SK-N-SH treated with all-trans-retinoic acid at 6 μM for 48 hours (cell line): Measurements from ENCODE around the gene RELL2.

Experiments
- ARNTL ChIP-seq: fragments of 450-650 bp; formaldehyde crosslinking; IDR thresholded peaks from 2 replicates; pipeline ENCODE4 v1.5.0; 2020; ENCODE audit warnings: low read depth, mild to moderate bottlenecking, moderate library complexity, borderline replicate concordance
- BACH2 ChIP-seq: fragments of 250-450 bp; sonication (Bioruptor Pico); IDR thresholded peaks from 2 replicates; pipeline ENCODE4 v1.9.0; 2021; ENCODE audit warnings: mild to moderate bottlenecking, borderline replicate concordance
- CREB5 ChIP-seq: fragments of 250-450 bp; sonication (Bioruptor Pico); IDR thresholded peaks from 2 replicates; pipeline ENCODE4 v1.5.1; 2020; ENCODE audit warnings: low read depth, mild to moderate bottlenecking, moderate library complexity
- CSDC2 ChIP-seq: fragments of 250-450 bp; sonication (Bioruptor Pico); IDR thresholded peaks from 2 replicates; pipeline ENCODE4 v1.5.0; 2020; ENCODE audit warnings: mild to moderate bottlenecking, moderate library complexity
- CSRNP3 ChIP-seq: fragments of 250-450 bp; sonication (Bioruptor Pico); IDR thresholded peaks from 2 replicates; pipeline ENCODE4 v1.5.1; 2021; ENCODE audit warnings: mild to moderate bottlenecking, moderate library complexity
- ESRRG ChIP-seq: fragments of 250-450 bp; sonication (Bioruptor Pico); IDR thresholded peaks from 2 replicates; pipeline ENCODE4 v1.6.1; 2021; ENCODE audit warnings: mild to moderate bottlenecking
- OSR1 ChIP-seq: fragments of 250-450 bp; sonication (Bioruptor Pico); IDR thresholded peaks from 2 replicates; pipeline ENCODE4 v1.8.0; 2022; ENCODE audit warnings: moderate library complexity, mild to moderate bottlenecking, inconsistent platforms
- PATZ1 ChIP-seq: fragments of 250-450 bp; sonication (Bioruptor Pico); IDR thresholded peaks from 2 replicates; pipeline ENCODE4 v1.8.0; 2020; ENCODE audit warnings: mild to moderate bottlenecking, moderate library complexity, borderline replicate concordance
- POU6F1 ChIP-seq: fragments of 250-450 bp; sonication (Bioruptor Pico); IDR thresholded peaks from 2 replicates; pipeline ENCODE4 v1.8.0; 2021; ENCODE audit warnings: low read depth, mild to moderate bottlenecking, moderate library complexity, borderline replicate concordance
- PPARA ChIP-seq: fragments of 250-450 bp; sonication (Bioruptor Pico); IDR thresholded peaks from 2 replicates; pipeline ENCODE4 v1.5.0; 2020; ENCODE audit warnings: mild to moderate bottlenecking, borderline replicate concordance
- SNAI2 ChIP-seq: fragments of 250-450 bp; sonication (Bioruptor Pico); IDR thresholded peaks from 2 replicates; pipeline ENCODE4 v1.5.0; 2020; ENCODE audit warnings: mild to moderate bottlenecking, moderate library complexity
- TOX ChIP-seq: fragments of 250-450 bp; sonication (Bioruptor Pico); IDR thresholded peaks from 2 replicates; pipeline ENCODE4 v1.8.0; 2021; ENCODE audit warnings: mild to moderate bottlenecking, moderate library complexity, borderline replicate concordance
- ZNF565 ChIP-seq: fragments of 450-650 bp; formaldehyde crosslinking; conservative IDR thresholded peaks from 2 replicates; pipeline ENCODE4 v1.5.0; 2020; ENCODE audit warnings: low read depth, mild to moderate bottlenecking, moderate library complexity
- ZNF70 ChIP-seq: fragments of 450-650 bp; formaldehyde crosslinking; IDR thresholded peaks from 2 replicates; pipeline ENCODE4 v1.5.0; 2020; ENCODE audit warnings: mild to moderate bottlenecking, moderate library complexity

- TF ChIP-seq PATZ1 (CRISPR knock-in tag) (no peak), CSRNP3 (CRISPR knock-in tag) (no peak), ZNF70 (CRISPR knock-in tag) (no peak), ZNF565 (CRISPR knock-in tag) (no peak), POU6F1 (CRISPR knock-in tag) (no peak), SNAI2 (CRISPR knock-in tag) (no peak), TOX (CRISPR knock-in tag) (no peak), PPARA (CRISPR knock-in tag) (no peak), OSR1 (no peak), BACH2 (CRISPR knock-in tag) (no peak), CREB5 (CRISPR knock-in tag) (no peak), ARNTL (CRISPR knock-in tag) (no peak), CSDC2 (no peak), ESRRG (CRISPR knock-in tag) (no peak)
These were observed 32.7 kb upstream of the RELL2 start for GRCh38 chr5:141603923-141604717.
